Brain microvascular endothelial cell (primary cell): ENCODE results near the gene FAM83F.

Source experiments
- DNase-seq: peaks from one replicate; pipeline ENCODE4 v3.0.0-alpha.2; 2020
- H3K27ac ChIP-seq: fragments of 250-450 bp; sonication (Bioruptor Pico); 2 replicates; pipeline ENCODE4 v1.5.1; 2020; ENCODE audit warnings: mild to moderate bottlenecking, moderate library complexity
- H3K27me3 ChIP-seq: fragments of 250-450 bp; sonication (Bioruptor Pico); replicated peaks from 2 replicates; pipeline ENCODE4 v1.5.1; 2020; ENCODE audit warnings: mild to moderate bottlenecking
- H3K36me3 ChIP-seq: fragments of 250-450 bp; sonication (Bioruptor Pico); replicated peaks from 2 replicates; pipeline ENCODE4 v1.5.1; 2020; ENCODE audit warnings: mild to moderate bottlenecking
- H3K4me3 ChIP-seq: 2 replicates; pipeline ENCODE4 v1.5.1; 2011; ENCODE audit warnings: low read depth, mild to moderate bottlenecking, control low read depth, low read length, moderate library complexity
- in situ Hi-C: cut with HindIII; loops from 2 replicates; pipeline ENCODE4 v1.10.0; 2017; ENCODE audit warnings: low sequenced_read_pairs, low pct_ligation_motif_present
- TF ChIP-seq, protein P1 (sequence below): IDR thresholded peaks from 2 replicates; pipeline ENCODE4 v1.5.1; 2011; ENCODE audit warnings: low read depth, mild to moderate bottlenecking, moderate library complexity, low read length, control low read depth, inconsistent platforms; ENCODE audit errors: missing control alignments

FAM83F gene

DNA sequence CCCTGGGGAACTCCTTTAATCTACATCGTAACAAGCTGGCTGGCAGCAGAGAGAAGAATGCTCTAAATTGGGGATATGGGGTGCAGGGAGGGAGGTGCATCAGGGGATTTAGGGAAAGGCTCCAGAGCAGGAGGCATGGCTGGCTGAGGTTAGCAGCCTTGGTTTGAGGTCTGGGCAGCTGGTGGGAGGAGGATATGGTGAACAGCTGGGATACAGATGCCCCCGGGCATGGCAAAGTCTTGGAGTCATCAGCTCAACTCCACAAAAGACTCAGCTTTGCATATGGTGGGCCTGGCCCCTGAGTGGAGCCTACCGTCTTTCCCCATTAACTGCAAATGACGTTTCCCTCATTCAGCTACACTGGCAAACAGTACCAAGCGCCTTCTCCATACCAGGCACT lies 5.4 kb downstream of the FAM83F start:
- no peaks in the 10 kb centered on the region for H3K36me3 ChIP-seq
- in situ Hi-C loops, result loop anchor here (25.0 kb wide), 1 partner anchor 438 kb away; the partner anchor contains the start of gene CACNA1I
- no peak overlapping the region for H3K27ac ChIP-seq
- no peaks in the 10 kb centered on the region for H3K27me3 ChIP-seq
- no peak overlapping the region for H3K4me3 ChIP-seq
- DNase-seq, result no peak
- TF ChIP-seq, protein P1, sequence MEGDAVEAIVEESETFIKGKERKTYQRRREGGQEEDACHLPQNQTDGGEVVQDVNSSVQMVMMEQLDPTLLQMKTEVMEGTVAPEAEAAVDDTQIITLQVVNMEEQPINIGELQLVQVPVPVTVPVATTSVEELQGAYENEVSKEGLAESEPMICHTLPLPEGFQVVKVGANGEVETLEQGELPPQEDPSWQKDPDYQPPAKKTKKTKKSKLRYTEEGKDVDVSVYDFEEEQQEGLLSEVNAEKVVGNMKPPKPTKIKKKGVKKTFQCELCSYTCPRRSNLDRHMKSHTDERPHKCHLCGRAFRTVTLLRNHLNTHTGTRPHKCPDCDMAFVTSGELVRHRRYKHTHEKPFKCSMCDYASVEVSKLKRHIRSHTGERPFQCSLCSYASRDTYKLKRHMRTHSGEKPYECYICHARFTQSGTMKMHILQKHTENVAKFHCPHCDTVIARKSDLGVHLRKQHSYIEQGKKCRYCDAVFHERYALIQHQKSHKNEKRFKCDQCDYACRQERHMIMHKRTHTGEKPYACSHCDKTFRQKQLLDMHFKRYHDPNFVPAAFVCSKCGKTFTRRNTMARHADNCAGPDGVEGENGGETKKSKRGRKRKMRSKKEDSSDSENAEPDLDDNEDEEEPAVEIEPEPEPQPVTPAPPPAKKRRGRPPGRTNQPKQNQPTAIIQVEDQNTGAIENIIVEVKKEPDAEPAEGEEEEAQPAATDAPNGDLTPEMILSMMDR, result no peak

DNA sequence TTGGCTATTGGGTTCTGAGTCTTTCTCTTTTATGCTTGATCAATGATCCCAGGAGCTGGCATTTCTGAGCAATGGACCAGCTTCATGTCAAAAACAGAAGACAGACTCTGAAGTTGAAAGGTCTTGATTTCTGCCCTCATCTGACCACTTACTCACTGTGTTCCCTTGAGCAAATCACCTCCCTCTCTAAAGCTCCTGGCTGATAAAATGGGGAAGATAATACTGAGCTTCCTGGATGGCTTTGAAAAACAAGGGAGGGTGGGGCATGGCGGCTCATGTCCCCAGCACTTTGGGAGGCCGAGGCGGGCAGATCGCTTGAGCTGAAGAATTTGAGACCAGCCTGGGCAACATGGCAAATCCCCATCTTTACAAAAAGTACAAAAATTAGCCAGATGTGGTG lies 6.4 kb downstream of the FAM83F start:
- Histone ChIP-seq H3K36me3 (no peaks in the 10 kb centered on the region), H3K4me3 (no peak overlapping the region), H3K27me3 (no peaks in the 10 kb centered on the region), H3K27ac (no peak overlapping the region)
- DNase-seq, result no peak
- in situ Hi-C loops, result loop anchor here (25.0 kb wide), 1 partner anchor 439 kb away; the partner anchor contains the start of gene CACNA1I
- TF ChIP-seq, protein P1, result no peak

DNA sequence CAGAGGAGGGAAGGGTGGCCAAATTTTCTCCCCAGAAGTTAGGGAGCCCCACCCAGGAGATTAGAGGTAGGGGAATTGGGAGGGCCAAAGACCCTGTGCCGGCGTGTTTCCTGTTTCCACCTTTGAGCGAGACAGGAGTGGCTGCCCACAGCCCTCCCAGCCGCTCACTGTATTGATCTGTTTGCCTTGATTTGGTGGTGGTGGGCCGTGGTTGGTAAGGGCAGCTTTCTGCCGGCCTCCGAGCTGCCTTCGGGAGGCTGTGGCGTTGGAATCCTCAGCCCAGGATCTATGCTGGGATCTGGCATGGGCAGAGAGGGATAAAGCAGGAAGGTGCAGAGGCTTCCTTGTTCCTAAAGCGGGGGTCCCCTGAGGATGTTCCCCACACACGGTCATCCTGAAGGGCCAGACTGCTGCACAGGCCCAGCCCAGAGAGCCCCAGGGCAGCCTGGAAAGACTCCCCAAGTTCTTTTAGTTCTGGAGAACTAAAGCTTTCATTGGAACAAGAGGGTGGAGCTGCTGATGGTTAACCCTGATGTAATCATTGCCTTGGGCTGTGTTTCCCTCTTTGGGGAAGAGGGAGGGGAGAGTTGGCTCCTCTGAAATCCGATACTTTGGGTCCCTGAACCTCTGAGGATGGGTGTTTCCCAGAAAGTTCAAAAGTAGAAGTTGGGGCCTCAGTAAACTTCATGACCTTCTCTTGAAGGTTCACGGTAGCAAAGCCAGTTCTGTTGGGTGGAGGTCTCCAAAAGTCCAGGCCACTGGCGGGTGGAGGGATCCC lies 7.2 kb downstream of the FAM83F start:
- TF ChIP-seq, protein P1, result no peak
- in situ Hi-C loops, result loop anchor here (25.0 kb wide), 1 partner anchor 440 kb away; the partner anchor contains the start of gene CACNA1I
- no peak overlapping the region for H3K27ac ChIP-seq
- H3K4me3 ChIP-seq, result no peak overlapping the region
- H3K36me3 ChIP-seq, result no peaks in the 10 kb centered on the region
- H3K27me3 ChIP-seq, result no peaks in the 10 kb centered on the region
- DNase-seq, result no peak

DNA sequence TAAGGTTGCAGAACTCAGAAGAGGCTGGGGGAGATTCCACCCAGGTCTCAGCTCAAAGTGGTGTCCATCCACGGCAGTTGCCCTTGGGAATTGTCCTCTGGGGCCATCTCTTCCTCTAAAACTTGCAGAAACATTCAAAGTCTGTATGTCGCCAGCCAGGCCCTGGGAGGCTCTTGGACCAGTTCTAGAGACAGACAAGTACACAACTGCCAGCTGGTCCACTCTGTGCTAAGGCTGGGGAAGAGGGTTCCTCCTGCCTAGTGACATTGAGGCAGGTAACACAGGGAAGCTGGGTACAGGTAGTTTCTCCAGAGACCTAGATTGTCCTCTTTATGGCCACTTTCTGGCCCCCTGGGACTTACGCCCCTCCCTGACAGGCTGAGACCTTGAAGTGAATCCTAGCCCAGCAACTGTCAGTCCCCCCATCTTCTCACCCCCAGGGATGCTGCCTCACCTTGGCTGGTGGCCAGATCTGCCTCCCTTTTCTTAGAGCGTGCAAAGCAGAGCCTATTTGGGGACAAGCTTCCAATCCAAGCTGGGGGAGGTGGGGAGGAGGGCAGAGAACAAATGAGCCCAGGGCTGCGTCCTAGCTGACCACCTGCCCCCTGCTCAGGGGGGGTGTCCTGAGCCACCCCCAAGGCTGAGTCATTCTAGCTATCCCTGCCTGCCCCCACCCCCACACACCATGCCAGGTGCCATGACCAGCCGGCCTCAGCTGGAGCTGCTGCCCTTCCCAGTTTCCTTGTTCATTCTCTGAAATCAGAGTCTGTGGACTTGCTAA lies 8.4 kb downstream of the FAM83F start:
- Histone ChIP-seq H3K4me3 (no peak overlapping the region), H3K27ac (no peak overlapping the region), H3K27me3 (peaks cover 3% of the 10 kb centered on the region), H3K36me3 (no peaks in the 10 kb centered on the region)
- TF ChIP-seq, protein P1, result no peak
- DNase-seq, result no peak
- in situ Hi-C loops, result loop anchor here (25.0 kb wide), 1 partner anchor 441 kb away; the partner anchor contains the start of gene CACNA1I

DNA sequence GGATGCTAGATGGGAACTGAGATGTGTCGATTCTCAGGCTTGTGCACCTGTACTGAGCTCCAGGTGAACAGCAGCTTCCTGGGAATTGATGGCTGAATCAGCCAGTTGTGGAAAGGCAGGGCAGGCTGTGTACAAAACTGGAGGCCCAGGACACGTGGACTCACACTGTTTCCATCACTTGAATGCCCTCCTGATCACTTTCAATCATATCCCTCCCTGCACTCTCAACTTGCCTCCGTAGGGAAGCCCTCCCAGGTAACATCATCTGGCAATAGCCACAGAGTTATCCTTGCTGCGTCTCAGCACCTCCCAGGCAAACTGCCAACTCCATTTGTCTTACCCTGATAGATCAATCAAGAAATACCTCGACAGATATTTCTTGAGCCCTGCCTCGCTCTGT lies 10.1 kb downstream of the FAM83F start:
- Histone ChIP-seq H3K27me3 (peaks cover 3% of the 10 kb centered on the region), H3K36me3 (no peaks in the 10 kb centered on the region), H3K4me3 (no peak overlapping the region), H3K27ac (no peak overlapping the region)
- in situ Hi-C loops, result loop anchor here (25.0 kb wide), 1 partner anchor 443 kb away; the partner anchor contains the start of gene CACNA1I
- no peak for DNase-seq
- TF ChIP-seq, protein P1, result no peak
